Fibroblast of skin of right quadriceps (primary cell): Measurements from ENCODE around the gene AUTS2.

Source experiments
- DNase-seq: peaks from one replicate; pipeline ENCODE4 v3.0.0-alpha.2; 2013

Gene AUTS2

GRCh38 chr7:70458745-70459144 is 860.5 kb downstream of the AUTS2 start:
- DNase-seq, result no peak

DNA sequence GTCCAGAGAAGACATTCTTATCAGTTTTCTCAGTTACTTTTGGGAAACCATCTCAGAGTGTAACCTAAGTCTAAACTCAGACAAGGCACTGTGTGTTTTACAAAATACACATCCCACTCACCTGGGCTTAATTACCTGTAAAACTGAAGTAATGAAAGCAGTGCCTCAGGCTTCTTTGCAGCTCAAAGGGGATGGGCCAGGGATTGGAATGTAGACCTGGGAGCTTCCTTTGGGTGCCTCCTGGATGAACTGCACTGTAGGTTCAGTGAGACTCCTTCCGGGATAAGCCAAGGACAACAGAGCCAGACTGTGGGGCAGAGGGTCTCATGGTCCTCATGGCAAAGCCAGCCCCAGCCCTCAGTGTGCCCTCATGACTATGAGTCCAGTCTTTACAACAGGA is 861.3 kb downstream of the AUTS2 start:
- DNase-seq, result no peak

- DNase-seq, result no peak
Measured at GRCh38 chr7:70460071-70460470, 861.8 kb downstream of the AUTS2 start.

DNA sequence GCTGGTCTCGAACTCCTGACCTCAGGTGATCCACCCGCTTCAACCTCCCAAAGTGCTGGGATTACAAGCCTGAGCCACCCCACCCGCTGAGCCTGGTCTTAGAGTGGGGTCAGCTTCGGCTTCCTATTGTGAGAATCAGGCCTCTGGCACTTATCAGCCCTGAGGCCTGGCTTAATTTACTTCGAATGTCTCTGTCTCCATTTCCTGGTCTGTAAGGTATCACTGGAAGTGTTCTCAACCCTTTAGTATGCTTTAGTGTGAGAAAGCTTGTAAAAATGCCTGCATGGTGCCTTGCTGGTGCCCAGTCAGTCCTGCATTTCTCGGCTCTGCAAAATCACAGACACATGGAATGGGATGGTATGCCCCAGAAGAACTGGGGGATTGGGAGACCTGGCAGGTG is 862.3 kb downstream of the AUTS2 start:
- no peak for DNase-seq

DNA sequence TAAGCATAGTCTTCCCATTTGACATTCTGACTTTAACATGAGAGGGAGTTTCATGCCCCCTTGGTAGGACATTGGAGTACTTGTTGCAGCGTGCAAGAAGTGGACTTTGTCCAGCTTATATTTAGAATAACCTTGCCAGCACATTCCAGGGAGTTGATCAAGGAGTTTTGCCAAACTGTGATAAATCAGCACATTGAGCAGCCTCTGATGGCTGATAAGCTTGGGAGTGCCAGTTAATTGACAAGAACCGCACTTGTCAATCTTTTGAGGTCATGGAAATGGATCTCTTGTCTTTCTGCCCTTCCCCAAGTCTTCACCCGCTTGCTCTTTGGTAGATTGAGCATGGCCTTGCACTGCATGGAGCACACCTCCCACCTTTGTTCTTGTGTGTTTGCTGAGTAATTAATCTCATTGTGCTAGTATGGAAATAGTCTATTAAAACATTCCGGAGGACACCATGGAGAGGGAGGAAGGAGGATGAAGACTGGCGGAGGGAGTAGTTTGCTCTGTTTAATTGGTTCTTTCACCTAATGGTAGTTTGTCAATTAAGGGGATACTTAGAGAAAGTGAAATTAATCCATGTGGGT is 865.2 kb downstream of the AUTS2 start:
- no peak for DNase-seq

DNA sequence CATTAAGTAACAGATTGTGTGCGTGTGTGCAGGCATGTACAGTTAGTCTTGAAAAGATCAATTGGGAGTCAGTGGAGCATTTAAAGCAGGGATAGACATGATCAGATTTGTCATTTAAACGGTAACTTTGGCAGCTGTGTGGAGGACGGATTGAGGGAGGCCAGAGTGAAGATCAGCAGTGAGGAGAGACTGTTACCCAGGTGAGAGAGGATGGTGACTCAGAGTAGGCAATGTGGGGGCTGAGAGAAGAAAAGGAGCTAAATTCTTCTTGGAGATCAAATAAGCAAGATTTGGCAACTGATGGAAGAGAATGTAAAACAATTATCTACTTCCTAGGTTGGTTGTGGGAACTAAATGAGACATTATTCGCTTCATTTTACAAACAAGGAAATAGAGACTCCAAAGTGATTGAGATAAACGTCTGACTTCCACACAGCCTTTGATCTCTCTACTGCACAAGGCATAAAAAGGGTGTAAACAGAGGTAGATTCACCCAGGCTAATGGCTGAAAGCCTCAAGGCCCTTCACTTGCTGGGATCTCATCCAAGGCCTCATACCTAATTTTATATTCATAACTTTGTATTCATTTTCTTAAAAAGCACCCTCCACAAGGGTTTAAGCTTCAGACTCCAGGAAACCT is 868.6 kb downstream of the AUTS2 start:
- DNase-seq, result no peak

GRCh38 chr7:70470746-70471145 is 872.5 kb downstream of the AUTS2 start:
- no peak for DNase-seq

- DNase-seq, result peak; percentile 31
Measured at GRCh38 chr7:70472601-70473237, 874.4 kb downstream of the AUTS2 start.

DNA sequence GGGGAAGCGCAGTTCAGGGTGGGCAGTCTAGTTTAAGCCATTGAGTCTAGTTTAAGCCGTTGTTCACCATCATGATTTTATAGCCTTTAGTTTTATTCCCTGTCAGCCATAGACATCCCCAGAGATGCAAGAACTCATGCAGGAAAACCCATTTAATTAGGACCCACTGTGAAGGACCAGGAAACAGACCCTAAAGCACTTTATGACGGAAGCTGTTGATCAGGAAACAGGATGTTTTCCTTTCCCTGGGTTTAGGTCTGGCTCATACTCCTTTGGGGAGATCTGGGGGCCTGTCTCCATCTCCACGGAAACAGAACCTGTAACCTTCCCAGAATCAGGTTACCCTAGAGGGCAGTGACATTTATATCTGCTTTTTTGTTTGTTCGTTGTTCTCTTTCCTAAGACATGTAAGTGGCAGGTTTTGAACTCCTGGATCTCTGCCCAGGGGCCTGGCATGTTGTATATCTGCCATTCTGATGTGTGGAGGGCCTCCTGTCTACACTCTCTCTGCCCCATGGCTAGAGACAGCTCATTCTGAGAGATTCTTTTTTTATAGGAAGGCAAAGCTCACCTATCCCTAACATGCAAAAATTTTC is 876.5 kb downstream of the AUTS2 start:
- DNase-seq, result no peak

DNA sequence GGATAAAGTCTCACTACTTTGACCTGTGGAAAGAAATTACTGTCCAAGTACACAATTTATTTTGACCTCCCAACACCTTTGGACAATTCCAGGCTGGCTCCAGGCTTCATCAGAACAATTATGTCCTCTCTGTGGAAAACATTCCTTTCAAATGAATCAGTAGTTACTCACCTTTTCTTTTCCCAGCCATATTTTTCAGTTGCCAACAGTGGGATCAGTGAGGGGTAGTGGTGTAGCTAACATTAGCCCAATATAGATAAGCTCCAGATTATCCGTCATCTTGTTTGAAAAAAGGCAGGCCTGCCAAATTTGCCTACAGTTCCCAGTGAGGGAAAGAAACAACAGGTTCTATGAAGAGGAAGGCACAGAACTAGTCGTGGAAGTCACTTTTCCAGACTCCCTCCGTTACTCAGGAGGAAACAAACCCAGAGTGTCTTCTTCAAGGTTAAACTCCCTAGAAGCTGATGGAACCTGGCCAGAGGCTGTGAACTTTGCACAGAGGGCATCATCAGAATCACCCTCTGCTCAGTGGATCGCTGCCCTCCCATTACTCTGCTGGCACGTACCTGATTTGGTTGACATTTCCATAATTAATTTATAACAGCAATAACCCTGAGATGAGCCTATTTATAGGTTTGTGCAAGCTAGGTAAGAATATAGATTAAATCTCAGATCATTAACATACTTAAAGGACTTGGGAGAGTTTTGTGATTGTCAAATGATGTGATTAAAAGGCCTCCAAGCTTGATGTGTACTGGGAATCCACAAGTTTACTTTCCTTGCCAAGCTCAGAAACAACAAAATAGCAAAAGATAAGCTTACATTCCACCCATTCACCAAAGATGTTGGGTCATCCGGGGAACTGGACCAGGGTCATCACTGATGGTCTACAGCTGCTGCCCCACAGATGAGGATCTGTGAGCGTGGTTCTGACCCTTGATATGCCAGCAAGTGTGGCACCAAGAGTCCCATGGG is 879.0 kb downstream of the AUTS2 start:
- peak; percentile 55 for DNase-seq

- DNase-seq, result no peak
Measured at GRCh38 chr7:70479153-70480021, 881.1 kb downstream of the AUTS2 start.

DNA sequence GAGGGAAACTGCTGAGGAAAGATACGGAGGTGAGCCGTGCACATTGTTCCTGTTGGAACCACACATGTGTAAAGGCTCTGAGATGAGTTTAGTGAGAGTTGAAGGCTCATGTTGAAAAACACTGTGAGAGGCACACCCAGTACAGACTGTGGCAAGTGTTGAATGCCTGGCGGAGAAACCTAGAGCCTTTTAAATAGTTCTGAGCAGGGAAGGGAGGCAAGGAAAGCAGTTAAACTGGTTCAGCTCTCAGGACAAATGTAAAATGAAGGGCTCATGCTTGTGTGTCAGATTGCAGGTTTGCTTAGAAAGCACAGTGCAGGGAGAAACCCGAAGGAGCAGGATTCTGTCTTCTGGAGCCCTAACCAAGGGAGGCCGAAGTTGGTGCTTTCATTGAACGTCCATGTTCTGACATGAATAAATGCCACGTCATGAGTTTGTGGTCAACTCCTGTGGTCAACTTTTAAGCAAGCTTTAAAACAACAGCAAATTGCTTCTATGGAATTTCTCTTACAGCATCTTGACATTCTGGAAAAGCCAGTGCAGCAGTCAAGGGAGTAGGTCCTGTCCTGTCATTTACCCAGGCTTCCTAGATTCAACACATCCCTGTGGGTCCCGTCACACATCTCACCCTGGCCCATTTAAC is 882.8 kb downstream of the AUTS2 start:
- DNase-seq, result peak; percentile 9

DNA sequence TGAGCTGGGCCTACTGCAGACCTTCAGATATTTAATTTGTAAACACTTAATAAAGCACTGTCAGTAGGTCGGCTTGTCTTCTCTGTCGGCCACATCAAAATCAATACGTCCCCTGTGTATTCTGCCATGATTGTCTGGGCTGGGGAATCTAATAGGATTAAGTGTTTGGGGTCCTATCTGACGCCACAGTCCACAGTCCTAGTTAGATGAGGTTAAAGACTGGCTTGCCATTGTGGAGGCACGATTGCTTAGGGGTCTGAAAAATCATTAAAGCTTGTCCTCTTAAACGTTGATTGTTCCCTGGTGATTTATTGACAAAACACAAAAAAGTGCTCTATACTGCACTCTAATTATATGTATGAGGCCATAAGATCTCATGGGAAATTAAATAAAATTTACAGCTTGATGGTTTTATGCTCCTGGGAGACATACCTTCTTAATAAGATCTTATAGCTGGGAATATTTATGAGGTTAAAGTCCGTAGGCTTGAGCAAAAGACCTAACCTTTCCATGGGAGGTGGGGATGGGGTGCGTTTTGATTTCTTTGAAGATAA is 883.4 kb downstream of the AUTS2 start:
- DNase-seq, result no peak

- no peak for DNase-seq
Measured at GRCh38 chr7:70484255-70484654, 886.0 kb downstream of the AUTS2 start.

GRCh38 chr7:70486977-70487376 is 888.7 kb downstream of the AUTS2 start:
- DNase-seq, result no peak

DNA sequence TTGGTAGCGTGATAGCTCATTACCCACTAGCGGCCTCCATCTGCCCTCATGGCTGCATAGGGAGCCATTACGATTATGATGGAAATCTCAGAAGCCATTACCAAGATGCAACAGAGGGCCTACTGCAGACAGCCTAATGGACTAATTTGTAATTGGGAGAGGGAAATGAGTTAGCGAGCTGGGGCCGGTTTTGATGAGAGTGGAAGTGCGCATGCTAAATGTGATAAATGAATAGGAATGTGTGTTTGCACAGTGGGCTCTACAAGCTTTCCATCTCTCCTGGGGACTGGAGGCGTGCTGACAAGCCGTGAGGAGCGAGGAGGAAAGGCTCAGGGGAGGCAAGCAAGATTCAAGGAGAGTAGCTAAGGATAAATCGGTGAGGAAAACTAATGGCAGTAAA is 889.2 kb downstream of the AUTS2 start:
- no peak for DNase-seq

DNA sequence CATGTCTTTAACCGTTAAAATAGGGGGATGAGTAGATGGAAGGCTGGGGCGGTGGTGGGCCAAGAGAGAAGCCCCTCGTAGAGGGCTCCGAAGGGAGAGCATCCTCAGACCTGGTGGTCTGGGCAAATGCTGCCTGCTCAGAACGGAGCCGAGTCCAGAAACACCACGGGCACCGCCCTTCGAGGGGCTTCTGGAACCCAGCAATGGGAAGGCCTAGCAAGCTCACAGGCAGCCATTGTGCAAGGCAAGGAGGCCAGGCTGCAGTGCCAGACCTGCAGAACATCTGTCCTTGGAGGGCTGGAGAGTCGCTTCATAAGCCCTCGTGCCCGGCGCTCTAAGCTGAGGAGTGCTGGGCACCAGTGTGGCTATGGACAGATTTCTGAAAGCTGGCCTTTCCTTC is 889.6 kb downstream of the AUTS2 start:
- no peak for DNase-seq

DNA sequence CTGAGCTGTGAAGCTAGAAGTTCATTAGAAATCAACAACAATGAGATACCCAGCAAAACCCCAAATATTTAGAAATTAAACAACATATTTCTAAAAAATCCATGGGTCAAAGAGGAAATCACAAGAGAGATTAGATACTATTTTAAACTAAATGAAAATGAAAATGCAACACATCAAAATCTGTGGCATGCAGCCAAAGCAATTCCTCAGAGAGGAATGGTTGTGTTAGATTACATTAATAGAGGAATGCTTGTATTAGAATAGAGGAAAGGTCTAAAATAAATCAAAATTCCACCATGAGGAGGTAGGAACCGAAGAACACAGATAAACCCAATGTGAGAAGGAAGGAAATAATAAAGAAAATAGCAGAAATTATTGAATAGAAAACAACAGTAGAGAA is 891.5 kb downstream of the AUTS2 start:
- peak; percentile 33 for DNase-seq

GRCh38 chr7:70492625-70493024 is 894.4 kb downstream of the AUTS2 start:
- no peak for DNase-seq

DNA sequence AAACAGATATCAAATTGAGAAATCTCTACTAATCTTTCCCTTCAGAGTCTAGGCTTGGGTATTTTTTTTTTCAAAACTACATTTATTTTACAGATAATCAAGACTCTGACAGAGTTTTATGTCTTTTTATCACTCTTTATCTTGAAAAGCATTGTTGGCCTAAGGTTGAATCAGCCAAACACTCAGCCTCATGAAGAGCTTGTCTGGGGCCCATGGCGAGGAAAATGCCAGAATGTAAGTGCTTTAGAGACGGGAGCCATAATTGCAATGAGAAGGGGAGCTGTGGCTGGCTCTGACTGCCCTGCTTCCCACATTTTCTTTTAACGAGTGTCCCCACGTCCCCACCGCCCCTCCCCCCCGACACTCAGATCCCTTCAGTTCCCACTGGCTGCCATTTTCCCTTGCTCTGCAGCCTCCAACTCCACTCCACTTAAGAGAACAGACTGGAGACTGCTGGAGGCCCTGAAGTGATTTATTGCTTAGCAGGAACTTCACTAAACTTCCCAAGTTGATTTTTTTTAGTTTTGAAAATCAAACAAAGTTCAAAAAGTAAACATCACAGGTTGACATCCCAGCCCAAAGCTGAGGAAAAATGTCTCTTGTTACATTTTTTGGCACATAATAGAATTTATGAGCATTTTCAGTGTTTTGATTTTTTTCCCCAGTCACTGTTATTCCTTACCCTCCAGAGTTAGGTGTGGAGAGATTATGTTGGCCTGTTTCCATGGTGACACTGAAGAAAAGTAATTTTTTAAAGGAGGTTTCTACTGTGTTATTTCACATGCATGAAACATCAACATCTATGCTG is 896.2 kb downstream of the AUTS2 start:
- no peak for DNase-seq
